Trophoblast cell (in vitro differentiated cells and primary cell): Measurements from ENCODE around the gene ECI2.

Source experiments
- DNase-seq, 2 donors: peaks; one replicate each; pipeline ENCODE4 v3.0.0-alpha.2; 2016
- H2AFZ ChIP-seq: 2 replicates; pipeline ENCODE4 v1.6.1; 2013; ENCODE audit warnings: low read length, moderate library complexity, mild to moderate bottlenecking; ENCODE audit not compliant: insufficient read depth, poor library complexity
- H2AK5ac ChIP-seq: 2 replicates; pipeline ENCODE4 v1.6.1; 2013; ENCODE audit warnings: mild to moderate bottlenecking, low read length
- H2BK120ac ChIP-seq: 2 replicates; pipeline ENCODE4 v1.6.1; 2013; ENCODE audit warnings: low read length, mild to moderate bottlenecking, moderate library complexity; ENCODE audit not compliant: insufficient read depth, poor library complexity
- H2BK12ac ChIP-seq: 2 replicates; pipeline ENCODE4 v1.6.1; 2013; ENCODE audit warnings: mild to moderate bottlenecking, low read length, moderate library complexity
- H2BK5ac ChIP-seq: 2 replicates; pipeline ENCODE4 v1.6.1; 2013; ENCODE audit warnings: low read length, low read depth, moderate library complexity, mild to moderate bottlenecking; ENCODE audit not compliant: poor library complexity
- H3K14ac ChIP-seq: 2 replicates; pipeline ENCODE4 v1.6.1; 2013; ENCODE audit warnings: mild to moderate bottlenecking, low read length
- H3K18ac ChIP-seq: 2 replicates; pipeline ENCODE4 v1.6.1; 2013; ENCODE audit warnings: mild to moderate bottlenecking, low read length
- H3K23ac ChIP-seq: 2 replicates; pipeline ENCODE4 v1.6.1; 2013; ENCODE audit warnings: low read length
- H3K27ac ChIP-seq: 2 replicates; pipeline ENCODE4 v1.5.1; 2013; ENCODE audit warnings: low read depth, mild to moderate bottlenecking, inconsistent platforms, low read length, moderate library complexity
- H3K27me3 ChIP-seq: 2 replicates; pipeline ENCODE4 v1.6.1; 2013; ENCODE audit warnings: inconsistent platforms, mild to moderate bottlenecking, low read length, moderate library complexity; ENCODE audit not compliant: insufficient read depth
- H3K36me3 ChIP-seq, 2 experiments: 1 replicate in 1 of 2; 2 replicates in 1 of 2; pipeline ENCODE4 v1.6.1; 2013; ENCODE audit warnings: low read length in 2 of 2, mild to moderate bottlenecking in 2 of 2, moderate library complexity in 1 of 2; ENCODE audit not compliant: insufficient read depth in 2 of 2, control insufficient read depth in 1 of 2
- H3K4ac ChIP-seq: 2 replicates; pipeline ENCODE4 v1.6.1; 2013; ENCODE audit warnings: low read depth, mild to moderate bottlenecking, low read length, moderate library complexity
- H3K4me1 ChIP-seq, 2 experiments: 1 replicate in 1 of 2; 2 replicates in 1 of 2; pipeline ENCODE4 v1.6.1; 2013; ENCODE audit warnings: low read length in 2 of 2, mild to moderate bottlenecking in 2 of 2, moderate library complexity in 1 of 2; ENCODE audit not compliant: insufficient read depth in 2 of 2, control insufficient read depth in 1 of 2
- H3K4me2 ChIP-seq: 2 replicates; pipeline ENCODE4 v1.6.1; 2013; ENCODE audit warnings: inconsistent platforms, mild to moderate bottlenecking, low read length, moderate library complexity
- H3K4me3 ChIP-seq: 2 replicates; pipeline ENCODE4 v1.5.1; 2013; ENCODE audit warnings: mild to moderate bottlenecking, low read depth, low read length, inconsistent platforms
- H3K79me1 ChIP-seq: one replicate; pipeline ENCODE4 v1.6.1; 2013; ENCODE audit warnings: low read length
- H3K79me2 ChIP-seq: 2 replicates; pipeline ENCODE4 v1.6.1; 2013; ENCODE audit warnings: low read length, mild to moderate bottlenecking; ENCODE audit not compliant: control insufficient read depth, insufficient read depth, poor library complexity
- H3K9ac ChIP-seq: 2 replicates; pipeline ENCODE4 v1.6.1; 2013; ENCODE audit warnings: mild to moderate bottlenecking, low read length
- H3K9me3 ChIP-seq: 2 replicates; pipeline ENCODE4 v1.6.1; 2013; ENCODE audit warnings: low read depth, mild to moderate bottlenecking, control low read depth, inconsistent platforms, low read length; ENCODE audit not compliant: insufficient read depth
- H4K12ac ChIP-seq: 2 replicates; pipeline ENCODE4 v1.6.1; 2013; ENCODE audit warnings: low read depth, mild to moderate bottlenecking, low read length, moderate library complexity
- H4K8ac ChIP-seq: 2 replicates; pipeline ENCODE4 v1.6.1; 2013; ENCODE audit warnings: low read depth, mild to moderate bottlenecking, low read length, moderate library complexity
- H4K91ac ChIP-seq: one replicate; pipeline ENCODE4 v1.6.1; 2013; ENCODE audit warnings: low read depth, mild to moderate bottlenecking, low read length, moderate library complexity
- WGBS: extraction: QIAGEN DNeasy Blood & Tissue Kit; methylation state at CpG from one replicate; pipeline ENCODE4 v1.1.7; 2013; ENCODE audit warnings: missing lambda C conversion rate; ENCODE audit not compliant: insufficient read length, insufficient coverage; ENCODE audit errors: extremely low coverage; 5-methylcytosine and 5-hydroxymethylcytosine counted together

Gene ECI2

DNA sequence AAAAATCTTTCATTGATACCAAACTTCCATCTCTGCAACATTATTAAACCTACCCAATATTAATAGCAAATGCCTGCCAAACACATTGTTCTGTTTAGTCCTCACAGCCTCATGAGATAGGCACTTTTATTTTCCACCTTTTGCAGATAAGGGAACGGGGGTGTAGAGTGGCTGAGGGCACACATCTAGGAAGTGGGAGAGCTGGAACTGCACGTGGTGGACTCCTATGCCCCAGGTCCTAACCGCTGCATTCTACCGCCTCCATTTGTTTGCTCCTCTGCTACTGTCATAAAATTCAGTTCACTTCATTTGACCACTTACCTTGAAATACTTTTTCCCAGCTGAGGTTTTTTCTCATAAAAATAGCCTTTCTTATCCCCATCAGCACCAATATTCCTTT, 64.0 kb downstream of the ECI2 start:
- Histone ChIP-seq H3K36me3 (no peaks in the 10 kb centered on the region), H3K4me2 (no peak overlapping the region), H3K9ac (no peak overlapping the region), H3K4me1 (no peaks in the 10 kb centered on the region), H4K91ac (no peak overlapping the region), H2BK12ac (no peak overlapping the region), H2AK5ac (no peak overlapping the region), H3K79me2 (no peaks in the 10 kb centered on the region), H4K12ac (no peak overlapping the region), H2BK5ac (no peak overlapping the region), H3K9me3 (no peaks in the 10 kb centered on the region), H3K27me3 (no peaks in the 10 kb centered on the region), H3K14ac (no peak overlapping the region), H3K23ac (no peak overlapping the region), H3K4me3 (no peak overlapping the region), H3K4ac (no peak overlapping the region), H4K8ac (no peak overlapping the region), H2AFZ (no peak overlapping the region), H3K18ac (no peak overlapping the region), H3K79me1 (no peaks in the 10 kb centered on the region), H3K27ac (no peak overlapping the region), H2BK120ac (no peak overlapping the region)
- WGBS, result no CpG with 5 or more reads among the region's 4 CpGs
- DNase-seq, result no peak

DNA sequence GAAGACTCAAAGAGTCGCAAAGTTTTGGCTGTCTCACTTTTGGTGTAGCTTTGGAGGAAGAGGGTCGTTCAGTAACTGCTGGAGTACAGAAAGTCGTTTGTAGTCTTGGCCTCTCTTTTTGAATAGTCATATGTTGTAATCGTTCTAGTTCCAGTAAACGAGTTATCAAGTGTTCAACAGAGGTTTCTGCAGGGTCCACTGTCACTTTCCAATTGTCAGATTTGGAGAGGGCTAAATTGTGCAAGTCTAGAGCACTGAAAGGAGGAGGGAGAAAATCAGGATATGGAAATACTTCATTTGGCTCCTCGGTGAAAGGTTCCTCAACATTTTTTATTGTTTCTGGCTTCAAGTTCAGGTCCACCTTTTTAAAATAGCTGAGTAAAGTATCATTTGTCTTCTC, 66.2 kb downstream of the ECI2 start:
- H3K4me2 ChIP-seq, result no peak overlapping the region
- H2BK120ac ChIP-seq, result no peak overlapping the region
- H3K23ac ChIP-seq, result no peak overlapping the region
- no peaks in the 10 kb centered on the region for H3K27me3 ChIP-seq
- H3K9ac ChIP-seq, result no peak overlapping the region
- peaks cover 0 to 4% of the 10 kb centered on the region in 2 experiments for H3K36me3 ChIP-seq
- no peak overlapping the region for H4K12ac ChIP-seq
- H3K4me3 ChIP-seq, result no peak overlapping the region
- H3K27ac ChIP-seq, result no peak overlapping the region
- no peak overlapping the region for H2AFZ ChIP-seq
- no peak overlapping the region for H2AK5ac ChIP-seq
- no peak for DNase-seq
- H3K14ac ChIP-seq, result no peak overlapping the region
- no peak overlapping the region for H4K91ac ChIP-seq
- H3K9me3 ChIP-seq, result no peaks in the 10 kb centered on the region
- no peak overlapping the region for H2BK5ac ChIP-seq
- H3K18ac ChIP-seq, result no peak overlapping the region
- H2BK12ac ChIP-seq, result no peak overlapping the region
- WGBS, result no CpG with 5 or more reads among the region's 6 CpGs
- H3K4me1 ChIP-seq, result no peaks in the 10 kb centered on the region
- H4K8ac ChIP-seq, result no peak overlapping the region
- no peaks in the 10 kb centered on the region for H3K79me1 ChIP-seq
- no peak overlapping the region for H3K4ac ChIP-seq
- H3K79me2 ChIP-seq, result no peaks in the 10 kb centered on the region

DNA sequence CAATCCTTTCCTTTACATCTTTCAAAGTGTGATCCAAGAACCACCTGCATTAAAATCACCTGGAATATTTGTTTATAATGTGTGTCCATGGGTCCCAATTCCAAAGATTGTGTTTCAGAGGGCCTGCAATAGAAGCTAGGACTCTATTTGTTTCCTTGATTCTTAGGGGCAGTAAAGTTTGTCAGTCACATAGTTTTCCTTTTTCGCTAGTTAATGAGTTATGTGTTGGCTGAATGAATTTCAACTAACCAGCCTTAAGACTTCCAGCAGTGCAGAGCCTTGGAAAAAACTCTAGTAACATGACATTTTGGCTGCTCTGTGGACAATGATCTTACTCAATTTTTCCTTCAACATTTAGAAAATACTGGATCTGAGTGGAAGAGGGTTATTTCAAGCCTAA, 67.7 kb downstream of the ECI2 start:
- Histone ChIP-seq H3K4ac (no peak overlapping the region), H4K8ac (no peak overlapping the region), H3K4me2 (no peak overlapping the region), H3K27me3 (no peaks in the 10 kb centered on the region), H2BK12ac (no peak overlapping the region), H2BK5ac (no peak overlapping the region), H3K79me1 (no peaks in the 10 kb centered on the region), H3K36me3 (peaks cover 0 to 4% of the 10 kb centered on the region in 2 experiments), H3K9me3 (no peaks in the 10 kb centered on the region), H4K12ac (no peak overlapping the region), H2AK5ac (no peak overlapping the region), H4K91ac (no peak overlapping the region), H3K4me3 (no peak overlapping the region), H3K4me1 (no peaks in the 10 kb centered on the region), H2BK120ac (no peak overlapping the region), H3K9ac (no peak overlapping the region), H3K14ac (no peak overlapping the region), H3K23ac (no peak overlapping the region), H3K27ac (no peak overlapping the region), H2AFZ (no peak overlapping the region), H3K18ac (no peak overlapping the region), H3K79me2 (no peaks in the 10 kb centered on the region)
- DNase-seq, result no peak
- WGBS, result no CpG with 5 or more reads among the region's 1 CpG

DNA sequence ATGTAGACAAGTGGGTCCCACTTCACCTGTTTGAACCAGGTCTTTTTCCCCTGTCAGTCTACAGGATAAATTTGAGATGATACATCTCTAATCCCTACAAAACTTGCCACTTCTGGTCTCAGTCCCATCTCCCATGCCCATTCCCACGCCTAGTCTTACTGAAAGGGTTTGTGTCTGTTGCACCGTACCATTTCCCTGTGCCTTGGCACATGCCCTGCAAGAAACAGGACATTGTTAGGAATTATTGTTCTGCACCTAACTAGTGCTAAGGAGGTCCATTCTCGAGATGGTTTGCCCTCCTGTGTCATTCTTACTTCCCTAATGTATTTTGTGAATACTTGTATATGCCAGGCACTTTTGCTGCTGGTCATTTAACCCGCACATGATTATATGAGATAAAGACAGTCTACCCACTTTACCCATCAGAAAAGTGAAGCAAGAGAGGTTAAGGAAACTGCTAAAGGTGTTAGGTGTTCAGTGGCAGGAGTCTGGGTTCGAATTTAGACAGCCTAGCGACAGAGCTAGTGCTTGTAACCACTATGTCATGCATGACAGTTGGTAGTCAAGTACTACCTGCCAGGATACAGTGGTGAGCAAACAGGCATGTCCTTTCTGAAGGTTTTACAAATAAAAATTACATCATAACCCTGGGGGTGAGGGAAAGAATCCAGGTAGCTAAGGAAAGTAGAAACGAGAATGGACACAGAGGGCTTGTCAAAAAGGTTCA, 69.2 kb downstream of the ECI2 start:
- Histone ChIP-seq H2BK120ac (no peak overlapping the region), H3K23ac (no peak overlapping the region), H2AK5ac (no peak overlapping the region), H4K8ac (no peak overlapping the region), H3K4ac (no peak overlapping the region), H3K79me1 (no peaks in the 10 kb centered on the region), H2AFZ (no peak overlapping the region), H3K27me3 (no peaks in the 10 kb centered on the region), H3K79me2 (no peaks in the 10 kb centered on the region), H3K9ac (no peak overlapping the region), H3K18ac (no peak overlapping the region), H2BK12ac (no peak overlapping the region), H3K4me2 (no peak overlapping the region), H2BK5ac (no peak overlapping the region), H3K9me3 (no peaks in the 10 kb centered on the region), H3K36me3 (peaks cover 4 to 6% of the 10 kb centered on the region in 2 experiments), H3K14ac (no peak overlapping the region), H3K4me1 (no peaks in the 10 kb centered on the region), H4K91ac (no peak overlapping the region), H3K4me3 (no peak overlapping the region), H3K27ac (no peak overlapping the region), H4K12ac (no peak overlapping the region)
- no CpG with 5 or more reads among the region's 7 CpGs for WGBS
- DNase-seq, result peak in 1 of 2 donors; percentile 18
